ENCODE results near the gene E4F1.

The E4F1 gene, protein sequence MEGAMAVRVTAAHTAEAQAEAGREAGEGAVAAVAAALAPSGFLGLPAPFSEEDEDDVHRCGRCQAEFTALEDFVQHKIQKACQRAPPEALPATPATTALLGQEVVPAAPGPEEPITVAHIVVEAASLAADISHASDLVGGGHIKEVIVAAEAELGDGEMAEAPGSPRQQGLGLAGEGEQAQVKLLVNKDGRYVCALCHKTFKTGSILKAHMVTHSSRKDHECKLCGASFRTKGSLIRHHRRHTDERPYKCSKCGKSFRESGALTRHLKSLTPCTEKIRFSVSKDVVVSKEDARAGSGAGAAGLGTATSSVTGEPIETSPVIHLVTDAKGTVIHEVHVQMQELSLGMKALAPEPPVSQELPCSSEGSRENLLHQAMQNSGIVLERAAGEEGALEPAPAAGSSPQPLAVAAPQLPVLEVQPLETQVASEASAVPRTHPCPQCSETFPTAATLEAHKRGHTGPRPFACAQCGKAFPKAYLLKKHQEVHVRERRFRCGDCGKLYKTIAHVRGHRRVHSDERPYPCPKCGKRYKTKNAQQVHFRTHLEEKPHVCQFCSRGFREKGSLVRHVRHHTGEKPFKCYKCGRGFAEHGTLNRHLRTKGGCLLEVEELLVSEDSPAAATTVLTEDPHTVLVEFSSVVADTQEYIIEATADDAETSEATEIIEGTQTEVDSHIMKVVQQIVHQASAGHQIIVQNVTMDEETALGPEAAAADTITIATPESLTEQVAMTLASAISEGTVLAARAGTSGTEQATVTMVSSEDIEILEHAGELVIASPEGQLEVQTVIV

DNA sequence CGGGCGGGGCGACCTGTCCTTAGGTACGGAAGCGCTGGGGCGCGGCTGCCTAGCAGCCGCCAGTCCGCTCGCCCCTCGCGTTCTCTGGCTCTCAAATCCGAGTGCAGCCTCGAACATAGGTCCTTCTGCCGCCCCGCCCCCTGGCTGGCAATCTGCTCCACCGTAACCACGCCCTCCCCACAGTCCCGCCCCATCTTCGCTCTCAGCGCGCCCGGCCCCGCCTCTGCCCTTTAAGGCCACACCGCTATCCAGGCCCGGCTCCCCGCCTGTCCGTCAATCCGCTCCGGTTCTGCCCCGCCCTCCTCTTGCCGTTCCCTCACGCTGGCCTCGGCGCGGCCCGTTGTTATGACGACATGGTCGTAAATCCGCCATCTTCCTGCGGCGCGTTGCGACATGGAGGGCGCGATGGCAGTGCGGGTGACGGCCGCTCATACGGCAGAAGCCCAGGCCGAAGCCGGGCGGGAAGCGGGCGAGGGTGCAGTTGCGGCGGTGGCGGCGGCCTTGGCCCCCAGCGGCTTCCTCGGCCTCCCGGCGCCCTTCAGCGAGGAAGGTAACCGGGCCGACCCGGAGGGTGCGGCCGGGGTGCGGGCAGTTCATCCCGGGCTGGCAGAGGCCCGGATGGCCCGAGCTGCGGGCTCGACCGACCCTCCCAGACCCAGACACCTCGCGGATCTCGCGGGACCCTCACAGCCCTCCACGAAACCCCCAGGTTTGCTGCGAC, at the start of gene E4F1:
E4F1 (plus strand) TSS at position 371 of the 721 bp plus-strand sequence; CDS start at position 394, 23 bp downstream.
- peak; percentile 98 for DNase-seq (ENCODE audit: low read depth)

GRCh38 chr16:2173916-2174315, 49.5 kb upstream of the E4F1 start:
- DNase-seq (ENCODE audit: low read depth): no peak

- no peak for DNase-seq (ENCODE audit: low read depth)
Observed at GRCh38 chr16:2174396-2175131, 48.8 kb upstream of the E4F1 start.

DNA sequence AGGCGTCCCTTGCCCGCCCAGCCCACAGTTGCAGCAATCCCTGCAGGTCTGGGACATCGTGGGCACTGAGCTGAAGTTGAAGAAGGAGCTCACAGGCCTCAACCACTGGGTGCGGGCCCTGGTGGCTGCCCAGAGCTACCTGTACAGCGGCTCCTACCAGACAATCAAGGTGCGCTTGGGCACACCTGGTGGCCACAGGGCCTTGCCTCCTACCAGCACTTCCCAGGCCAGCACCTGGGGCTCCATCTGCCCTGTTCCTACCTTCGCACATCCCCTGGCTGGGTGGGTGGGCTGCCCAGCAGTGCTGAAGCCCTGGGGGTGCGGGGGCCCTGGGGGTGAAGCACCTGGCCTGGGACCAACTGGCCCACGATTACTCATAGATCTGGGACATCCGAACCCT, 47.9 kb upstream of the E4F1 start:
- DNase-seq (ENCODE audit: low read depth): no peak

GRCh38 chr16:2176047-2176446, 47.3 kb upstream of the E4F1 start:
- DNase-seq (ENCODE audit: low read depth): no peak

- DNase-seq (ENCODE audit: low read depth): no peak
Observed at GRCh38 chr16:2177101-2177500, 46.3 kb upstream of the E4F1 start.

DNA sequence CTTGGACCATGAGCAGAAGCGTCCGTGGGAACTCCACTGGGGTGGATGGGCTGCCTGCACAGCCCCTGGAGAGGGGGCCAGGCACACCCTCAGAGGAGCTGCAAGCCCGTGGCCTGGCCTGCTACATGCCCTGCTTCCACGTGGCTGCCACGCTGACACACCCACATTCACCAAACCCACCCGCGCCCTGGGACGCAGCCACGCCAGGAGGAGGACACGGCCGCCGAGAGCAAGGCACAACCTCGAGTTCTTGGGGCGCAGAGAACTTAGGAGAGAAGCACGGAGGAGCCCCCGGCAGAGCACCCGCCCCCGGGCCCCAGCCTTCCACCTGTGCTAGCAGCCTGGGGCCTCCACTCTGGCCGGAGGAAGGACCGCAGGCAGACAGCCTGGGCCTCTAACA, 45.8 kb upstream of the E4F1 start:
- DNase-seq (ENCODE audit: low read depth): no peak

GRCh38 chr16:2178321-2179106, 44.9 kb upstream of the E4F1 start:
- peak; percentile 31 for DNase-seq (ENCODE audit: low read depth)

DNA sequence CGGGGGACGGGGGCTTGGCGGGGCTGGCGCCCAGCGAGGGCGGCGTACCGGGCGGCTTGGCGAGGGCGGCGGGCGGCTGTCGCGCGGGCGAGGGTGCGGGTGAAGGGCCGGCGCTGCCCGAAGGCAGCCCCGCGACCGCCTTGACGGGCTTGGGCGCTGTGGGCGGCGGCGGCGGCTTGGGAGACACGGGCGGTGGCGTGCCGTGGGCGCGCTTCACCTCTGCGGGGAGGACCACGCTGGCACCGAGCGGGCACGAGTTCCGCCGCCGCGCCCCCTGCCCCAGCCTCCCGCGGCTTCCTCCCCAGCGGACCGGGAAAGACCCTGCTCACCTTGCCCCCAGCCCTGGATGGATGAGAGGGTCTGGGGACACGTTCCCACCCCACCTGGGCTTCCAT, 44.3 kb upstream of the E4F1 start:
- DNase-seq (ENCODE audit: low read depth): no peak

DNA sequence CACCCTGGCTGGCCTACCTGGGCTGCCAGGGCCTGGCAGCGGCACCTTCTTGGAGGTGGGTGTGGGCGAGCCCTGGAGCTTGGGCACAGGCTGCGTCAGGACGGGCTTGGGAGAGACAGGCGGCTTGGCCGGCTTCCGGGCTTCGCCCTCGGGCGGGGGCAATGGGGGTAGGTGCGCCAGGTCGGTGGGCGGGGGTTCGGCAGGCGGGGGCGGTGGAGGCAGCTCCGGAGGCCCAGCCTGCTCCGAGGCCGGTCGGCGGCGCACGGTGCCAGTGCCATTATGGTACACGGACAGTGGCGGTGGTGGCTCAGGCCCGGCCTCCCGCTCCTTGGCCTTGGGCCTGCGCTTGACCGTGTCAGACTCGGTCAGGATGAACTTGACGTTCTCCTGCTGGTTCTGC, 43.8 kb upstream of the E4F1 start:
- DNase-seq (ENCODE audit: low read depth): no peak

DNA sequence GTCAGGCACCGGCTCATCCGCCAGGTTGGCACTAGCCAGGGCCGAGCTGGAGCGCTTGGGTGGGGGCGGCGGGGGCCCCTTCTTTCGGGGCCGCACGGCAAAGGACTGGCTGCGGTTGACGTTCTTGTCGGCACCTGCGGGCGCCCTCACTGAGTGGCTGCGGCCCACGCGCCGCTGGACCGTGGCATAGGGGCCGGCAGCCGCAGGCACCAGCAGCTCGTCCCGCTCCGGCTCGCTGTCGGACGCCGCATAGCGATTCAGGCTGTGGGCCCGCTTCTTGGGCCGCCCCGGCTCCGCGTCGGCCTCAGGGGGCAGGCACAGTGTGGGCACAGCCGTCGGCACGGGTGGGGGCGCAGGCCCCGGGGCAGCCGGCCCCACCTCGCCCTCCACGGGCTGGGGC, 42.9 kb upstream of the E4F1 start:
- no peak for DNase-seq (ENCODE audit: low read depth)

GRCh38 chr16:2180962-2181923, 42.1 kb upstream of the E4F1 start:
- DNase-seq (ENCODE audit: low read depth): no peak

GRCh38 chr16:2181952-2182351, 41.4 kb upstream of the E4F1 start:
- no peak for DNase-seq (ENCODE audit: low read depth)

DNA sequence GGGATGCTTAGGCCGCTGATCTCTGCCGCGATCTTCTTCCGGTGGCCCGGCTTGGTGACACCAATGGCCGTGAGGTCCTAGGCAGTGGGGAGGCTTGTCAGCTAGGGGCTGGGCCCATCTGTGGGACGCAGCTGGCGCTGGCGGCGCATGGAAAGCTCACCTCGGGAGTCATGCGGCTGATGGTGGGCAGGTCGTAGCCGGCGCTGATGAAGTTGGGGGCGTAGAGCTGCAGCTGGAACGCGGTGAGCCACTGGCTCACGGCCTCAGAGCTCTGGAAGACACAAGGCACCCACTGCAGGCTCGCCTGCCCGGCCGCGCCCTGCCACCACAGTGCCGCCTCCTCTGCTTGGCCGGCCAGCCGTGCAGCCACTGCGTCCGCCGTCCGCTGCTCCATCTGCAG, 39.7 kb upstream of the E4F1 start:
- DNase-seq (ENCODE audit: low read depth): no peak

DNA sequence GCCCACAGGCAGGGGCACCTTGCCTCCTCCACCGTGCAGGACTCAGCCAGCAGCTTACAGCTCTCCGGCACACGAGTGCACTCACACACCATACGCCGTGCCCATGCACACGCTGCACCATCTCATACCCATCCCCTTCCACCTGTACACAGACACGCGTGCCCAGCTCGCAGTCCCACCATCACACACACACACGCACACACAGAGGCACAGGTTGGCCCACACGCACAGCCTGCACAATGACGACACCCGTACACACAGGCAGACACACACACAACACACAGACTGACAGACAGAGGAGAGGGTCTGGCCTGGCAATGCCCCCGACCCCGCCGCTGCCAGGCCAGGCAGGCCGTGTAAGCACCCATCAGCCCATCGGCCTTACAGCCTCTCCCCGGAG, 39.0 kb upstream of the E4F1 start:
- DNase-seq (ENCODE audit: low read depth): no peak

DNA sequence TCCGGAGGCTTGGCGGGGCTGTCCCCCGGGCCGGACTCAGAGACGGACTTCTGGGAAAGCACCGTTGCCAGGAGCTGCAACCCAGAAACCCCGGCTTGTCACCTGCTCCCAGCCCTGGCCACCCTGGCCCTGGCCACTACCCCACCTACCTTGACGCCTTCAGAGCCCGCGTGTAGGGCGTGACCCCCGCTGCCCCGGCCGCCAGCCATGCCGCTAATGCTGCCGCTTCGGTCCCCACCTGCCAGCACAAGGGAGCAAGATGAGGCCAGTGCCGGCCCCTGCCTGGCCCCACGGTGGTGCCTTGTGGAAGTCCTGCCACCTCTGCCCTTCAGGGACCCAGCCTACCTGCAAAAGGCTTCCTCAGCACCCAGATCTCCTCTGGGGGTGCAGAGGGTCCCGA, 38.4 kb upstream of the E4F1 start:
- no peak for DNase-seq (ENCODE audit: low read depth)

DNA sequence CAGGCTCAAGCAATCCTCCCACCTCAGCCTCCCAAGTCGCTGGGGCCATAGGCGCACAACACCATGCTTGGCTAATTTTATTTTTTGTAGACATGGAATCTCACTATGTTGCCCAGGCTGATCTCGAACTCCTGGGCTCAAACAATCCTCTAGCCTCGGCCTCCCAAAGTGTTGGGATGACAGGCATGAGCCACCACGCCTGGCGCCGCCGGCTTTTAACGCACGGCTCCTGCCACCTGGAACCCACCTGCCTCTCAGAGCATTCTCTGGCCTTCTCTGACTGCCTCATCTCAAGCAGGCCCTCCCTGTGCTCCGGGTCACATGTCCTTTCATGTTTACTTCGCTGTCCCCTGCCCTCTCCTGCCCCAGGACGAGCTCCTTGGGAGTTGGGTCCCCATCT, 37.3 kb upstream of the E4F1 start:
- no peak for DNase-seq (ENCODE audit: low read depth)

DNA sequence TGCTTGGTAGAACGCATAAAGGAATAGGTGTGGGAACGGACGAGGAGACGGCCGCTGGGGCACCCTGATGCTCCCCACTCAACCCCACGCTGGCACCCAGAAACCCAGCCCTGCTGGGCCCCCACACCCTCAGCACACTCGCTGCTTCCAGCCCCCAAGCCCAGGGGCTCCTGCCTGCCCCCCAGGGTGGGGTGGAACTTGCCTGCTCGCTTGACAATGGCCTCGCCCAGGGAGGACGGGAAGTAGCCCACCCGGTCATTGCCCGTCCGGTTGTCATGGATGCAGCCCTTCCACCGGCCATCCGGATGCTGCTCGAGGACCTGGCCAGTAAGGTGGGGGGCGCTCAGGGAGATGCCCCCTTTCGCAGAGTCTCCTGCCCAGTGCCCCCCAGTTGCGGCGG, 36.9 kb upstream of the E4F1 start:
- no peak for DNase-seq (ENCODE audit: low read depth)

GRCh38 chr16:2187212-2187611, 36.2 kb upstream of the E4F1 start:
- no peak for DNase-seq (ENCODE audit: low read depth)

GRCh38 chr16:2188395-2188794, 35.0 kb upstream of the E4F1 start:
- no peak for DNase-seq (ENCODE audit: low read depth)

Data from stimulated activated CD8-positive, alpha-beta memory T cell treated with anti-CD3 and anti-CD28 coated beads, Interleukin-15, amount 100 ng/mL, for 24 hours (primary cell).